ENCODE results near the gene ZNF155. TPM values are rescaled to one million over a fixed set of nuclear protein-coding genes. Genes with fewer than 3 reads are reported as not detected.
"Not testable (repeated sequence)": the region's sequence is repeated elsewhere in the genome, so short reads cannot be mapped to it uniquely, and the experiment has no call there.

ZNF155 gene
- total and polyA plus RNA-seq, 12 donors, result 1.5 to 9.1 (median 6.9) TPM

DNA sequence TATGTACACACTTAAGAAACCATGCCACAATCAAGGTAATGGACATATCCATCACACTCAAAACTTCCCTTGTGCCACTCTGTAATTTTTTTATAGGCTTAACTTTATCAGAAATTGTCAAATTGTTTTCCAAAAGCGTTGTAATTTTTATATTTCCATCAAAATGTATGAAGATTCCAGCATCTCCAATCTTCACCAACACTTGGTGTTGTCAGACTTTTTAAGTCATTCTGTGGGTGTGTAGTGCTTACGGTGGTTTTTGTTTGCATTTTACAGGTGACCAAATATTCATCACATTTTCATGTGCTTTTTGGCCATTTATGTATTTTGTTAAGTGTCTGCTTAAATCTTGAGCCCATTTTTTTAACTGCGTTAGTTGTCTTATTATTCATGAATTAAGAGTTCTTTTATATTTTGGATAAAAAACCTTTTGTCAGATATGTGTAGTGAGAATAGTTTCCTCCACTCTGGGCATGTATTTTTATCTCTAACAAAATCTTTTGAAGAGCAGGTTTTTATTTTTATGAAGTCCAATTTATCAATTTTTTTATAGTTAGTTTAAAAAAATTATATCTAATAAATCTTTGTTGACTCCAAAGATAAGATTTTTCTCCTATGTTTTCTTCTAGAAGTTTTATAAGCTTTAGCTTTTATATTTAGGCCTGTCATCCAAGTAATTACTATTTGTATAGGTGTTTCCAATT, 44.3 kb upstream of the ZNF155 start:
- peaks cover 0 to 6% (median 4%) of the 10 kb centered on the region in 9 donors for H3K4me1 ChIP-seq
- DNase-seq, result no peak
- peaks cover 0 to 15% (median 0%) of the 10 kb centered on the region in 11 donors for H3K9me3 ChIP-seq
- WGBS, 2 donors, result 67 to 69% methylated on average over 3 of the region's 3 CpGs
- intact Hi-C loops (cut with DNase I), result loop anchor here in 1 of 10 donors (10.0 kb wide), 1 partner anchor 65 kb away; the partner anchor contains the start of gene ZNF230
- no peaks in the 10 kb centered on the region for H3K27me3 ChIP-seq
- TF ChIP-seq, protein P1, sequence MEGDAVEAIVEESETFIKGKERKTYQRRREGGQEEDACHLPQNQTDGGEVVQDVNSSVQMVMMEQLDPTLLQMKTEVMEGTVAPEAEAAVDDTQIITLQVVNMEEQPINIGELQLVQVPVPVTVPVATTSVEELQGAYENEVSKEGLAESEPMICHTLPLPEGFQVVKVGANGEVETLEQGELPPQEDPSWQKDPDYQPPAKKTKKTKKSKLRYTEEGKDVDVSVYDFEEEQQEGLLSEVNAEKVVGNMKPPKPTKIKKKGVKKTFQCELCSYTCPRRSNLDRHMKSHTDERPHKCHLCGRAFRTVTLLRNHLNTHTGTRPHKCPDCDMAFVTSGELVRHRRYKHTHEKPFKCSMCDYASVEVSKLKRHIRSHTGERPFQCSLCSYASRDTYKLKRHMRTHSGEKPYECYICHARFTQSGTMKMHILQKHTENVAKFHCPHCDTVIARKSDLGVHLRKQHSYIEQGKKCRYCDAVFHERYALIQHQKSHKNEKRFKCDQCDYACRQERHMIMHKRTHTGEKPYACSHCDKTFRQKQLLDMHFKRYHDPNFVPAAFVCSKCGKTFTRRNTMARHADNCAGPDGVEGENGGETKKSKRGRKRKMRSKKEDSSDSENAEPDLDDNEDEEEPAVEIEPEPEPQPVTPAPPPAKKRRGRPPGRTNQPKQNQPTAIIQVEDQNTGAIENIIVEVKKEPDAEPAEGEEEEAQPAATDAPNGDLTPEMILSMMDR (IDR thresholded peaks at IDR 0.05), result no peak
- ATAC-seq, result no peak
- H3K27ac ChIP-seq, result no peak overlapping the region
- H3K36me3 ChIP-seq, result no peaks in the 10 kb centered on the region
- H3K4me3 ChIP-seq, result no peak overlapping the region

DNA sequence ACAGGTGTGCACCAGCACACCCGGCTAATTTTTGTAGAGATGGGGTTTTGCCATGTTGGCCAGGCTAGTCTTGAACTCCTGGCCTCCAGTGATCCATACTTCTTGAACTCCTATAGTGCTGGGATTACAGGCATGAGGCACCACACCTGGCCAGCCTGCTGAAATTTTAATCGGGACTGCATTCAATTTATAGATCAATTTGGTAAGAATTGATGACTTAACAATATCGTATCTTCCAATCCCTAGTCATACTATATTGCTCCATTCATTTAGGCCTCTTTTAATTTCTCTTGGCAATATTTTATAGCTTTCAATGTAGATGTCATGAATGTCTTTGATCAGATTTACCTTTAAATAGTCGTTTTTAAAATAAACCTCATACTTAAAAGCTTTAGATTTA, 43.3 kb upstream of the ZNF155 start:
- ATAC-seq (no peak), DNase-seq (no peak)
- Histone ChIP-seq H3K27me3 (no peaks in the 10 kb centered on the region), H3K9me3 (peaks cover 0 to 15% (median 0%) of the 10 kb centered on the region in 11 donors), H3K4me1 (peaks cover 0 to 4% (median 1%) of the 10 kb centered on the region in 9 donors), H3K27ac (no peak overlapping the region), H3K4me3 (no peak overlapping the region), H3K36me3 (no peaks in the 10 kb centered on the region)
- 76 to 79% methylated on average over 4 of the region's 4 CpGs for WGBS, 2 donors
- intact Hi-C loops (cut with DNase I), result no loop called here
- TF ChIP-seq, protein P1 (IDR thresholded peaks at IDR 0.05), result no peak

DNA sequence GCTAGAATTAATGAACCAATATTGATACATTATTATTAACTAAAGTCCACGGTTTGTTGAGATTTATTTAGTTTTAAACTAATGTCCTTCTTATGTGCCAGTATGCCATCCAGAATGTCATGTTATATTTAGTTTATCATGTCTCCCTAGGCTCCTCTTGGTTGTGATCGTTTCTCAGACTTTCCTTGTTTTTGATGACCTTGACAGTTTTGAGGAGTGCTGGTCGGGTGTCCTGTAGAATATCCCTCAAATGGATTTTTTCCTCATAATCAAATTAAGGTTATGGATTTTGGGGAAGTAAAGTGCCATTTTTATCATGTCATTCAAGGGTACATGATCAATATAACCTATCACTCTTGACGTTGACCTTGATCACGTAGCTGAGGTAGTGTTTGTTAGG, 42.8 kb upstream of the ZNF155 start:
- intact Hi-C loops (cut with DNase I), result no loop called here
- no peak for ATAC-seq
- WGBS, 2 donors, result 56 to 63% methylated on average over 5 of the region's 5 CpGs

DNA sequence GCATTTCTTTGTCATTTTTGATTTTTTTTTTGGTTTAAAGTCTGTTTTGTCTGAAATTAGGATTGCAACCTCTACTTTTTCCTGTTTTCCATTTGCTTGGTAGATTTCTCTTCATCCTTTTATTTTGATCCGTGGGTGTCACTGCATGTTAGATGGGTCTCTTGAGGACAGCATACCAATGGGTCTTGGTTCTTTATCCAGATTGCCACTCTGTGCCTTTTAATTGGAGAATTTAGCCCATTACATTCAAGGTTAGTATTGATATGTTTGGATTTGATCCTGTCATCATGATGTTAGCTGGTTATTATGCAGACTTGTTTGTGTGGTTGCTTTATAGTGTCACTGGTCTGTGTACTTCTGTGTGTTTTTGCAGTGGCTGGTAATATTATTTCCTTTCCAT, 36.6 kb upstream of the ZNF155 start:
- intact Hi-C loops (cut with DNase I); H3K36me3 ChIP-seq; H3K4me3 ChIP-seq; H3K27me3 ChIP-seq; H3K27ac ChIP-seq; ATAC-seq; DNase-seq; H3K4me1 ChIP-seq: not testable (repeated sequence)
- WGBS, 2 donors, result 0% methylated on average over 1 of the region's 1 CpG
- peaks cover 0 to 46% (median 5%) of the 10 kb centered on the region in 11 donors for H3K9me3 ChIP-seq

More for the DNA sequence above, 42.8 kb upstream of the ZNF155 start:
- H3K27me3 ChIP-seq, result no peaks in the 10 kb centered on the region
- H3K27ac ChIP-seq, result no peak overlapping the region
- no peak for DNase-seq
- TF ChIP-seq, protein P1 (IDR thresholded peaks at IDR 0.05), result no peak
- H3K36me3 ChIP-seq, result no peaks in the 10 kb centered on the region
- H3K9me3 ChIP-seq, result peaks cover 0 to 18% (median 0%) of the 10 kb centered on the region in 11 donors
- H3K4me3 ChIP-seq, result no peak overlapping the region
- no peaks in the 10 kb centered on the region for H3K4me1 ChIP-seq

DNA sequence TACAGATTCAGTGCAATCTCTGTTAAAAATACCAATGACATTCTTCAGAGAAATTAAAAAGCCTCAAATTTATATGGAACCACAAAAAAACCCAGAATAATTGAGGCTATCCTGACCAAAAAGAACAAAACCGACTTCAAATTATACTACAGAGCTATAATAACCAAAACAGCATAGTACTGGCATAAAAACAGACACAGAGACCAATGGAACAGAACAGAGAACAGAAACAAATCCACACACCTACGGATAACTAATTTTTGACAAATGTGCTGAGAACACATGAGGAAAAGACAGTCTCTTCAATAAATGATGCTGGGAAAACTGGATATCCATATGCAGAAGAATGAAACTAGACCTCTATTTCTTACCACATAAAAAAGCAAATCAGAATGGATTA, 34.2 kb upstream of the ZNF155 start:
- 83 to 87% methylated on average over 2 of the region's 2 CpGs for WGBS, 2 donors
- peaks cover 0 to 64% (median 5%) of the 10 kb centered on the region in 11 donors for H3K9me3 ChIP-seq
- not testable (repeated sequence) for DNase-seq, H3K27me3 ChIP-seq, H3K4me3 ChIP-seq, ATAC-seq, H3K27ac ChIP-seq, H3K4me1 ChIP-seq
- peaks cover 0 to 22% (median 0%) of the 10 kb centered on the region in 9 donors for H3K36me3 ChIP-seq
- intact Hi-C loops (cut with DNase I), result loop anchor here in 1 of 10 donors (2.0 kb wide), 1 partner anchor 15 kb away; the partner anchor contains the start of gene ZNF45
